ENCODE data around the gene CPEB2. TPM values are rescaled to one million over a fixed set of nuclear protein-coding genes. Genes with fewer than 3 reads are reported as not detected.

The CPEB2 gene
- total RNA-seq, 1 donor, result 38.9 TPM

DNA sequence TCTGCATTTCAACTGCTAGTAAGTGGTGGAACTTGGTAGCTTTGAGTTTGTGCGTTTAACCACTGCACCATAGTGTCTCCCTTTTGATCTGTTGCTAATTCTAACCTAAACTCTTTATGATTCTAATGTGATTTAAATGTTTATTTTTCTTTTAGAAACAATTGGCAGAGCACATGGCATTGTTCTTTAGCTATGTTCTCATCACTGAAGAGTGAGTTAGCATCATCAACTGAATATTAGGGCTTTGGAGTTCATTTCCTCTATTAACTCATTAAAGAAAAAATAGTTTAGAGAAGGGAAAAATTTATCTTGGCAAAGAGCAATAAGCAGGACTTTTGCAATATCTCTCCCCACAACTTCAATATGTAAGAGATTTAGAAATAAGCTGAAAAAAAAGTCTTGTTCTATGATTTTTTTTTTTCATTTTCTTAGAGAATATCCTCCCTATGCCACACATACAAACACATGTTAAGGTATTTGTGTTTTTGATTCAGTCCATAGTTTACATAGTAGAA, 25.7 kb downstream of the CPEB2 start:
- no peak overlapping the region for H3K4me3 ChIP-seq (ENCODE audit: low read depth, low read length)
- TF ChIP-seq, protein P1, sequence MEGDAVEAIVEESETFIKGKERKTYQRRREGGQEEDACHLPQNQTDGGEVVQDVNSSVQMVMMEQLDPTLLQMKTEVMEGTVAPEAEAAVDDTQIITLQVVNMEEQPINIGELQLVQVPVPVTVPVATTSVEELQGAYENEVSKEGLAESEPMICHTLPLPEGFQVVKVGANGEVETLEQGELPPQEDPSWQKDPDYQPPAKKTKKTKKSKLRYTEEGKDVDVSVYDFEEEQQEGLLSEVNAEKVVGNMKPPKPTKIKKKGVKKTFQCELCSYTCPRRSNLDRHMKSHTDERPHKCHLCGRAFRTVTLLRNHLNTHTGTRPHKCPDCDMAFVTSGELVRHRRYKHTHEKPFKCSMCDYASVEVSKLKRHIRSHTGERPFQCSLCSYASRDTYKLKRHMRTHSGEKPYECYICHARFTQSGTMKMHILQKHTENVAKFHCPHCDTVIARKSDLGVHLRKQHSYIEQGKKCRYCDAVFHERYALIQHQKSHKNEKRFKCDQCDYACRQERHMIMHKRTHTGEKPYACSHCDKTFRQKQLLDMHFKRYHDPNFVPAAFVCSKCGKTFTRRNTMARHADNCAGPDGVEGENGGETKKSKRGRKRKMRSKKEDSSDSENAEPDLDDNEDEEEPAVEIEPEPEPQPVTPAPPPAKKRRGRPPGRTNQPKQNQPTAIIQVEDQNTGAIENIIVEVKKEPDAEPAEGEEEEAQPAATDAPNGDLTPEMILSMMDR (IDR thresholded peaks at IDR 0.05; ENCODE audit: insufficient read depth, low read depth, low read length), result no peak
- no peak for DNase-seq (ENCODE audit: low read depth)

DNA sequence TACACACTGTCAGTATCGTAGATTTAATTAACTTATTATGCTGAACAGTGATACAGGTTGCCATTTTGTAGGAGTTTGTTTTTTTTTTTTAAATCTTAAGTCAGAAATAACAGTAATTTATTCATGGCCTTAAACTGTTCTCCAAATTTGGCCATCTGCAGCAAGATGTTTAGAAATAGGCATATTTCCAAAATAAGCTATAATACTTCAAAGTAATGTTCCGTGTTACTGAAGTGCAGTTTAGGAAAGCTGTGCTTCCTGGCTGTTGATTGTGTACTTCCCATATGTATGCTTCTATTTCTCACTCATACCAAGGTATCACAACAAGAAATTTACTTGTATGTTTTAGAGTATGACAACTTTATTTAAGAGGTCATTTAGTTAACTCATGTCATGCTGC, 28.9 kb downstream of the CPEB2 start:
- TF ChIP-seq, protein P1 (IDR thresholded peaks at IDR 0.05; ENCODE audit: insufficient read depth, low read depth, low read length), result no peak
- no peak overlapping the region for H3K4me3 ChIP-seq (ENCODE audit: low read depth, low read length)
- no peak for DNase-seq (ENCODE audit: low read depth)

DNA sequence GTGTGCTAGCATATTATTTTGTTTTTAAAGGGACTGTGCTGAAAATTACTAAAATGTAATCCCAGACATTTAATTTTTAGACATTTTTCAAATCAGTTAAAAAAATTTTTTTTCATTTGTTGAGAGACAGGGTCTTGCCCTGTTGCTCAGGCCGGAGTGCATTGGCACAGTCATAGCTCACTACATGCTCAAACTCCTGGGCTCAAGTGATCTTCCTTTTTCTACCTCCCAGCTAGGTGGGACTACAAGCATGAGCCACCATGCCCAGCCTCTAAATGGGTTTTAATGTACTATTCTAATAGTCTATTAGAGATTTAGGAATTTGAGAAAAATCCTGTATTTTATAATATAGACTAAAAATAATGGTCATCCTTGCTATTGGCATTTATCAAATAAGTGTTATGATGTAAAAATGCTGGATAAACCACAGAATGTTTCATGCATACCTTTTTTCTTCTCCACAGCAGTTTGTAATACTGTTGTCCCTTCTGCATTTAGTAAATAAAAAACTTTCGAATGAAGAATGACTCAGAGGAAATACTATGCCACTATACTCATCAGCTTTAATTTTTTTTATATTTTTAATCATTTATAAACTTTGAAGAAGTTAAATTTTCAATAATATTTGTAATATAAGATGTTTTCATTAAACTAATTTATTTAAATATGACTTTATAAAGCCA, 29.9 kb downstream of the CPEB2 start:
- peak; percentile 34 for DNase-seq (ENCODE audit: low read depth)
- TF ChIP-seq, protein P1 (IDR thresholded peaks at IDR 0.05; ENCODE audit: insufficient read depth, low read depth, low read length), result no peak
- no peak overlapping the region for H3K4me3 ChIP-seq (ENCODE audit: low read depth, low read length)

DNA sequence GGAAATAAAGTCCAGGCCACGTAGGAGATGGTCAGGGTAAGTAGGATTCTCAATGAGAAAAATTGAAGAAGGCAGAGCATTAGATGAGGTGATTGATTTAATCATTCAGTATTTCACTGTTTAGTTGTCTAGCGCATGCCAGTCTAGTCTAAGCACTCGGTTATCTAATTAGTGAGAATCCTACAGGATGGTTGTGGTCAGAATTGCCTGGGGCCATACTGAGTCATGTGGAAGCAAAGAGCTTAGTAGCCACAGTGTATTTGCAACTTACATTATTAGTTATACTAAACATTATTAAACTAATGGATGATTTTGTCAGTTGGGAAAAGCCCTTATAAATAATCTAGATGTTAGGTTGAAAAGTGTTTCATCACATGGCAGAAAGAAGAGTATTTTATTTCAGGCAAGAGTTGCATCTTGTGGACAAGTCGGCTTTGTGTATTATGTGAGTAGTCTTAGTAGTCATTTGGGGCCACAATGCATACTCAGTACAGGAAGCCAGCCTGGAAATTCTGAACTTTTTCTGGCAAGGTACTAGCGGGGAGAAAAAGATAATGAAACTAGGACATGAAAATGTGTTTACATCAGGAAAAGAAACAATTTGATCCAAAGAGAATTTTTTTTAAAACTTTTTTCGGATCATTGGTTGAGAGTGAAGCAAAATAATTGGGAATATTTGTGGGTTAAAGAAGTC, 31.9 kb downstream of the CPEB2 start:
- TF ChIP-seq, protein P1 (IDR thresholded peaks at IDR 0.05; ENCODE audit: insufficient read depth, low read depth, low read length), result no peak
- H3K4me3 ChIP-seq (ENCODE audit: low read depth, low read length), result no peak overlapping the region
- peak; percentile 60 for DNase-seq (ENCODE audit: low read depth)

DNA sequence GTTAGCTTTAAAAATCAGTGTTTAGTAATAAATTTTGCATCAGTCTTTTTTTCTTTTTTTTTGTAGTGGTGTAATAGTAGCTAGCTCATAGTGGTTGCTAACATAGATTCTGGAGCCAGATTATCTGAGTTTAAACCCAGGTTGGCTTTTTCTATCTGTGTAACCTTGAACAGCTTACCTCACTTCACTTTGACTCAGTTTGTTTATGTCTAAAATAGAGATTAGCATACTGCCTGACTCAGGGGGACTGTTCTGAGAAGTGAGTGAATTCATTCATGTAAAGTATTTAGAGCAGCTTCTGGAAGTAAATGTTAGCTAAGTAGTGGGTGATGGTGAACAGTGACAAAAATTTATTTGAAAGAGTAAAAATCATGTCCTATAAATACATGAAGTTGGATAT, 32.9 kb downstream of the CPEB2 start:
- TF ChIP-seq, protein P1 (IDR thresholded peaks at IDR 0.05; ENCODE audit: insufficient read depth, low read depth, low read length), result no peak
- H3K4me3 ChIP-seq (ENCODE audit: low read depth, low read length), result no peak overlapping the region
- DNase-seq (ENCODE audit: low read depth), result peak; percentile 26

DNA sequence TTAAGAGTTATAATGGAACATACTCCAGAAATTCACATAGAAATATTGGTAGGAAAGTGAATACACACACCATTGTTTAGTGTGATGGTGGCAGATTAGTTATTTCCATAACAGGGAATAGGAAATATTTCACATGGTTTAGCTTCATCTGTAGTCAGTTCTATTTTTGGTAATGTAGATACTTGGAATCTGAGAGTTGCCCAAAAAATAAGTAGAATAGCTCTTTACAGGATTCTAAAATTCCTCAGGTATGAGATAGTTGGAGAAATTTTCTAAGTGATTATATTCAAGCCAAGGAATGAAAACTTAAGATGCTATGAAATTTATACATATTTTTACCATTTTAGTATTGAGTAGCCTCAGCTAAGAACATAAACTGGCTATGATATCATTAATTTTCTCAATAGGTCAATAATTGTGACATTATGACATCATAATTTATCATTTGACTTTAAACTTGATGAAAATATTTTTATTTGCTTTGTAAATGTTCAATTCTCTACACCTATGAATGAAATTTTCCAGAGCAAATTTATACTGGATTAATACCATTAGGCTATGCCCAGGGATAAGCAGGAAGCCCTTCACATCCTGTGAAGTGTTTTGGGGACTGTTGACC, 35.8 kb downstream of the CPEB2 start:
- no peak for DNase-seq (ENCODE audit: low read depth)

More for the DNA sequence above, 35.8 kb downstream of the CPEB2 start:
- no peak overlapping the region for H3K4me3 ChIP-seq (ENCODE audit: low read depth, low read length)
- TF ChIP-seq, protein P1 (IDR thresholded peaks at IDR 0.05; ENCODE audit: insufficient read depth, low read depth, low read length), result no peak

Data from fibroblast of villous mesenchyme (primary cell).